Measurements from ENCODE around the gene LLGL1.

GRCh38 chr17:18227635-18228034 is 2.2 kb downstream of the LLGL1 start:
- no peak for TF ChIP-seq CTCF (IDR thresholded peaks at IDR 0.05 in 8 of 11, conservative IDR thresholded peaks at IDR 0.05 in 3 of 11)
- TF ChIP-seq POLR2A (IDR thresholded peaks at IDR 0.05): no peak
- no peak for TF ChIP-seq POLR2AphosphoS5 (IDR thresholded peaks at IDR 0.05)
